ENCODE results near the gene EHF.

DNA sequence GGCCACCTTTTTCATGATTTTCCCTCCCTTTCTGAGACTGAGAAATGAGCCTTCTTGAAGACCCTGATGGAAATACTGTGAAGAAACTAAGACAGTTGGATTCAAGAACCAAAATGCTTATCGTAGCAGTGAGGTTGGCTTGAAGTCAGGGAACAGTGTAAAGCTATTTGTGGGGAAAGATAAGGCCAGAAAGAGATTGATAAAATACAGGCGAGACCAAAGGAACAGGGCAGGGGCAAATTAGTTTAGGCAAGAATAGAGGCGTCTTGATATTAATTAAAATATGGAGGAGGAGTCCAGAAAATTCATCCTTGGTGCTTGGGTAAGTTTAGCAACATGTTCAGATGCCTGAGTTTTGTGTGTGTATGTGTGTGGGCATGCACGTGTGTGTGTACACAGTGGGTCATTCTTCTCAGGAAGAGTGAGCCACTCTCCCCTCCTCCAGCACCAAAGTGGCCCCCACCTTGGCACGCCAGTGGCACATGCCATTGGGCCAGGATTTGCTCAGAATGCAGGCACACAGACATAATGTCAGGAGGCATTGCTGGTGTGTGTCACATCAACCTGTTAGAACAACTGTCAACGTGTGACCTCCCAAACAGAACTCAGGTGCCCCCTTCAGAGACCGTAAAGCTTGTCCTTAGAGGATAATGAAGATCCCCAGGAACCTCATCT is 3.9 kb upstream of the EHF start:
- TF ChIP-seq, protein P1, sequence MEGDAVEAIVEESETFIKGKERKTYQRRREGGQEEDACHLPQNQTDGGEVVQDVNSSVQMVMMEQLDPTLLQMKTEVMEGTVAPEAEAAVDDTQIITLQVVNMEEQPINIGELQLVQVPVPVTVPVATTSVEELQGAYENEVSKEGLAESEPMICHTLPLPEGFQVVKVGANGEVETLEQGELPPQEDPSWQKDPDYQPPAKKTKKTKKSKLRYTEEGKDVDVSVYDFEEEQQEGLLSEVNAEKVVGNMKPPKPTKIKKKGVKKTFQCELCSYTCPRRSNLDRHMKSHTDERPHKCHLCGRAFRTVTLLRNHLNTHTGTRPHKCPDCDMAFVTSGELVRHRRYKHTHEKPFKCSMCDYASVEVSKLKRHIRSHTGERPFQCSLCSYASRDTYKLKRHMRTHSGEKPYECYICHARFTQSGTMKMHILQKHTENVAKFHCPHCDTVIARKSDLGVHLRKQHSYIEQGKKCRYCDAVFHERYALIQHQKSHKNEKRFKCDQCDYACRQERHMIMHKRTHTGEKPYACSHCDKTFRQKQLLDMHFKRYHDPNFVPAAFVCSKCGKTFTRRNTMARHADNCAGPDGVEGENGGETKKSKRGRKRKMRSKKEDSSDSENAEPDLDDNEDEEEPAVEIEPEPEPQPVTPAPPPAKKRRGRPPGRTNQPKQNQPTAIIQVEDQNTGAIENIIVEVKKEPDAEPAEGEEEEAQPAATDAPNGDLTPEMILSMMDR (IDR thresholded peaks at IDR 0.05; ENCODE audit: low read depth, low read length, poor library complexity, severe bottlenecking): no peak
- TF ChIP-seq EZH2phosphoT487 (IDR thresholded peaks at IDR 0.05; ENCODE audit: borderline replicate concordance, low read length): no peak

Measured in DOHH2 (cell line).